HEK293 (cell line): Measurements from ENCODE around the gene ORC1.

Experiments
- CTCF ChIA-PET: fragments of 350-600 bp; formaldehyde crosslinking; extraction: SDS; loops from one replicate; lab custom pipeline; 2021; ENCODE audit warnings: antibody characterized with exemption; lab: Yijun Ruan, JAX
- POLR2A ChIA-PET: fragments of 300-600 bp; formaldehyde crosslinking; extraction: SDS; loops from one replicate; lab custom pipeline; 2020; ENCODE audit warnings: antibody characterized with exemption, inconsistent platforms; lab: Yijun Ruan, JAX
- H3K27ac ChIP-seq: fragments of 200-500 bp; sonication (Bioruptor generic); 2 replicates; pipeline ENCODE4 v1.5.1; 2014; ENCODE audit warnings: low read depth, low read length, control low read depth, inconsistent platforms; ENCODE audit errors: extremely low read depth
- H3K36me3 ChIP-seq, 2 experiments: fragments of 200-500 bp in 1 of 2; sonication (Bioruptor generic) in 1 of 2; 1 replicate in 1 of 2; 2 replicates in 1 of 2; pipeline ENCODE4 v1.5.1; 2014 to 2017; ENCODE audit warnings: inconsistent platforms in 2 of 2, low read length in 2 of 2; ENCODE audit not compliant: control insufficient read depth in 2 of 2, insufficient read depth in 1 of 2
- H3K4me1 ChIP-seq: fragments of 200-500 bp; sonication (Bioruptor generic); 2 replicates; pipeline ENCODE4 v1.5.1; 2014; ENCODE audit warnings: mild to moderate bottlenecking, low read length, inconsistent platforms; ENCODE audit not compliant: control insufficient read depth, insufficient read depth
- H3K4me3 ChIP-seq: 2 replicates; pipeline ENCODE4 v1.5.1; 2011; ENCODE audit warnings: low read depth, mild to moderate bottlenecking, control low read depth, low read length, moderate library complexity
- H3K9me3 ChIP-seq: fragments of 200-500 bp; sonication (Bioruptor generic); 2 replicates; pipeline ENCODE4 v1.5.1; 2014; ENCODE audit warnings: low read depth, low read length, inconsistent platforms; ENCODE audit not compliant: control insufficient read depth, insufficient read depth
- KLF1 ChIP-seq: fragments of 450-650 bp; formaldehyde crosslinking; IDR thresholded peaks from 2 replicates; pipeline ENCODE4 v1.5.1; 2016; ENCODE audit warnings: missing biosample characterization, missing genetic modification characterization
- KLF16 ChIP-seq: fragments of 450-650 bp; formaldehyde crosslinking; IDR thresholded peaks from 2 replicates; pipeline ENCODE4 v1.5.1; 2017; ENCODE audit warnings: missing biosample characterization, missing genetic modification characterization
- ZEB2 ChIP-seq: fragments of 450-650 bp; formaldehyde crosslinking; IDR thresholded peaks from 2 replicates; pipeline ENCODE4 v1.5.1; 2016; ENCODE audit warnings: missing biosample characterization, missing genetic modification characterization
- ZFP37 ChIP-seq: fragments of 450-650 bp; formaldehyde crosslinking; IDR thresholded peaks from 2 replicates; pipeline ENCODE4 v1.5.1; 2016; ENCODE audit warnings: missing biosample characterization, missing genetic modification characterization
- ZNF148 ChIP-seq: fragments of 450-650 bp; formaldehyde crosslinking; IDR thresholded peaks from 2 replicates; pipeline ENCODE4 v1.5.0; 2017; ENCODE audit warnings: missing biosample characterization, missing genetic modification characterization, borderline replicate concordance
- ZNF302 ChIP-seq: fragments of 450-650 bp; formaldehyde crosslinking; IDR thresholded peaks from 2 replicates; pipeline ENCODE4 v1.5.1; 2016; ENCODE audit warnings: missing biosample characterization, missing genetic modification characterization, low read depth
- ZNF354C ChIP-seq: fragments of 450-650 bp; formaldehyde crosslinking; IDR thresholded peaks from 2 replicates; pipeline ENCODE4 v1.5.1; 2016; ENCODE audit warnings: missing biosample characterization, missing genetic modification characterization, low read depth, borderline replicate concordance
- ZNF449 ChIP-seq: fragments of 450-650 bp; formaldehyde crosslinking; IDR thresholded peaks from 2 replicates; pipeline ENCODE4 v1.5.1; 2017; ENCODE audit warnings: missing biosample characterization, mild to moderate bottlenecking, missing genetic modification characterization, moderate library complexity
- ZNF488 ChIP-seq: fragments of 450-650 bp; formaldehyde crosslinking; IDR thresholded peaks from 2 replicates; pipeline ENCODE4 v1.5.1; 2016; ENCODE audit warnings: missing biosample characterization, missing genetic modification characterization
- ZNF548 ChIP-seq: fragments of 450-650 bp; formaldehyde crosslinking; IDR thresholded peaks from 2 replicates; pipeline ENCODE4 v1.5.1; 2016; ENCODE audit warnings: missing biosample characterization, missing genetic modification characterization
- ZNF555 ChIP-seq: fragments of 450-650 bp; formaldehyde crosslinking; conservative IDR thresholded peaks from 2 replicates; pipeline ENCODE4 v1.5.1; 2017; ENCODE audit warnings: missing biosample characterization, mild to moderate bottlenecking, missing genetic modification characterization, inconsistent platforms
- ZNF558 ChIP-seq: fragments of 450-650 bp; formaldehyde crosslinking; IDR thresholded peaks from 2 replicates; pipeline ENCODE4 v1.5.1; 2016; ENCODE audit warnings: missing biosample characterization, missing genetic modification characterization
- ZNF600 ChIP-seq: fragments of 450-650 bp; formaldehyde crosslinking; IDR thresholded peaks from 2 replicates; pipeline ENCODE4 v1.5.1; 2016; ENCODE audit warnings: missing biosample characterization, missing genetic modification characterization
- ZNF645 ChIP-seq: fragments of 450-650 bp; formaldehyde crosslinking; IDR thresholded peaks from 2 replicates; pipeline ENCODE4; 2016; ENCODE audit warnings: missing biosample characterization, missing genetic modification characterization
- ZNF677 ChIP-seq: fragments of 450-650 bp; IDR thresholded peaks from 2 replicates; pipeline ENCODE4 v1.5.0; 2018; ENCODE audit warnings: missing biosample characterization, mild to moderate bottlenecking, missing genetic modification characterization, moderate library complexity
- ZNF707 ChIP-seq: fragments of 450-650 bp; formaldehyde crosslinking; IDR thresholded peaks from 2 replicates; pipeline ENCODE4 v1.5.1; 2016; ENCODE audit warnings: missing biosample characterization, missing genetic modification characterization
- ZSCAN4 ChIP-seq: fragments of 450-650 bp; formaldehyde crosslinking; IDR thresholded peaks from 2 replicates; pipeline ENCODE4 v1.5.1; 2017; ENCODE audit warnings: missing biosample characterization, missing genetic modification characterization
- ZXDB ChIP-seq: fragments of 450-650 bp; formaldehyde crosslinking; IDR thresholded peaks from 2 replicates; pipeline ENCODE4 v1.5.1; 2016; ENCODE audit warnings: missing biosample characterization, missing genetic modification characterization
- TF ChIP-seq, protein P1 (sequence below): fragments of 450-650 bp; formaldehyde crosslinking; IDR thresholded peaks from 2 replicates; pipeline ENCODE4 v1.5.1; 2016; ENCODE audit warnings: missing biosample characterization, missing genetic modification characterization

ORC1 gene

GRCh38 chr1:52436817-52437216 is 32.6 kb upstream of the ORC1 start:
- H3K36me3 ChIP-seq: peaks cover 22 to 89% of the 10 kb centered on the region in 2 experiments
- POLR2A ChIA-PET: no interaction called here

More at GRCh38 chr1:52436817-52437216, 32.6 kb upstream of the ORC1 start:
- Histone ChIP-seq H3K27ac (no peak overlapping the region), H3K4me1 (no peaks in the 10 kb centered on the region), H3K9me3 (no peaks in the 10 kb centered on the region), H3K4me3 (no peak overlapping the region)
- no peak for TF ChIP-seq ZNF555 (tag by site-specific recombination)
- TF ChIP-seq ZNF302 (tag by site-specific recombination): no peak
- no peak for TF ChIP-seq ZNF645
- TF ChIP-seq KLF1: no peak
- no peak for TF ChIP-seq ZNF148 (tag by site-specific recombination)
- no peak for TF ChIP-seq ZNF677 (tag by site-specific recombination)
- TF ChIP-seq ZNF449 (tag by site-specific recombination): no peak
- no peak for TF ChIP-seq ZXDB (tag by site-specific recombination)
- TF ChIP-seq KLF16 (tag by site-specific recombination): no peak
- TF ChIP-seq ZNF558 (tag by site-specific recombination): no peak
- TF ChIP-seq ZEB2 (tag by site-specific recombination): no peak
- TF ChIP-seq ZNF707 (tag by site-specific recombination): no peak
- TF ChIP-seq ZNF600: no peak
- no peak for TF ChIP-seq ZNF354C (tag by site-specific recombination)
- TF ChIP-seq ZFP37 (tag by site-specific recombination): no peak
- no peak for TF ChIP-seq ZSCAN4 (tag by site-specific recombination)
- no peak for TF ChIP-seq ZNF488
- TF ChIP-seq, protein P1, sequence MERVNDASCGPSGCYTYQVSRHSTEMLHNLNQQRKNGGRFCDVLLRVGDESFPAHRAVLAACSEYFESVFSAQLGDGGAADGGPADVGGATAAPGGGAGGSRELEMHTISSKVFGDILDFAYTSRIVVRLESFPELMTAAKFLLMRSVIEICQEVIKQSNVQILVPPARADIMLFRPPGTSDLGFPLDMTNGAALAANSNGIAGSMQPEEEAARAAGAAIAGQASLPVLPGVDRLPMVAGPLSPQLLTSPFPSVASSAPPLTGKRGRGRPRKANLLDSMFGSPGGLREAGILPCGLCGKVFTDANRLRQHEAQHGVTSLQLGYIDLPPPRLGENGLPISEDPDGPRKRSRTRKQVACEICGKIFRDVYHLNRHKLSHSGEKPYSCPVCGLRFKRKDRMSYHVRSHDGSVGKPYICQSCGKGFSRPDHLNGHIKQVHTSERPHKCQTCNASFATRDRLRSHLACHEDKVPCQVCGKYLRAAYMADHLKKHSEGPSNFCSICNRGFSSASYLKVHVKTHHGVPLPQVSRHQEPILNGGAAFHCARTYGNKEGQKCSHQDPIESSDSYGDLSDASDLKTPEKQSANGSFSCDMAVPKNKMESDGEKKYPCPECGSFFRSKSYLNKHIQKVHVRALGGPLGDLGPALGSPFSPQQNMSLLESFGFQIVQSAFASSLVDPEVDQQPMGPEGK (tag by site-specific recombination): no peak
- no peak for TF ChIP-seq ZNF548 (tag by site-specific recombination)
- CTCF ChIA-PET: no interaction called here
